GM23338 (cell line): ENCODE data around the gene HAPLN2. TPM values are rescaled to one million over a fixed set of nuclear protein-coding genes. Genes with fewer than 3 reads are reported as not detected.
"Not testable (repeated sequence)": the region's sequence is repeated elsewhere in the genome, so short reads cannot be mapped to it uniquely, and the experiment has no call there.

Experiments
- ATAC-seq: fragments of 200-7000 bp; cut with Tn5 transposase; 3 replicates; pipeline ENCODE4 v1.9.1; 2020
- DNase-seq: peaks from one replicate; pipeline ENCODE4 v3.0.0-alpha.2; 2015; ENCODE audit warnings: low spot score
- H2AFZ ChIP-seq: fragments of 200-600 bp; sonication (generic); 2 replicates; pipeline ENCODE4 v1.8.0; 2016; ENCODE audit warnings: antibody characterized with exemption, mild to moderate bottlenecking, moderate library complexity
- H3F3A ChIP-seq: fragments of 200-600 bp; sonication (generic); replicated peaks from 2 replicates; pipeline ENCODE4 v1.8.0; 2017; ENCODE audit warnings: antibody characterized with exemption, mixed run types, low read depth
- H3K27ac ChIP-seq: fragments of 200-600 bp; sonication (generic); 2 replicates; pipeline ENCODE4 v1.6.1; 2016; ENCODE audit warnings: low read depth
- H3K27me3 ChIP-seq: fragments of 200-600 bp; sonication (generic); 2 replicates; pipeline ENCODE4 v1.8.0; 2016; ENCODE audit warnings: mild to moderate bottlenecking, mixed run types, moderate library complexity; ENCODE audit not compliant: insufficient read depth
- H3K36me3 ChIP-seq: fragments of 200-600 bp; sonication (generic); 2 replicates; pipeline ENCODE4 v1.8.0; 2016; ENCODE audit warnings: mild to moderate bottlenecking; ENCODE audit not compliant: insufficient read depth
- H3K4me1 ChIP-seq: fragments of 200-600 bp; sonication (generic); 2 replicates; pipeline ENCODE4 v1.8.0; 2016; ENCODE audit warnings: mild to moderate bottlenecking, moderate library complexity; ENCODE audit not compliant: insufficient read depth
- H3K4me2 ChIP-seq: fragments of 200-600 bp; sonication (generic); 2 replicates; pipeline ENCODE4 v1.7.1; 2017; ENCODE audit warnings: mixed run types
- H3K4me3 ChIP-seq: fragments of 200-600 bp; sonication (generic); 2 replicates; pipeline ENCODE4 v1.6.1; 2016; ENCODE audit warnings: mixed run types
- H3K79me2 ChIP-seq: fragments of 200-600 bp; sonication (generic); replicated peaks from 2 replicates; pipeline ENCODE4 v1.8.0; 2017; ENCODE audit warnings: mild to moderate bottlenecking; ENCODE audit not compliant: insufficient read depth
- H3K9me2 ChIP-seq: fragments of 200-600 bp; sonication (generic); 2 replicates; pipeline ENCODE4 v1.8.0; 2017; ENCODE audit not compliant: insufficient read depth
- H4K20me1 ChIP-seq: fragments of 200-600 bp; sonication (generic); replicated peaks from 2 replicates; pipeline ENCODE4 v1.8.0; 2017; ENCODE audit warnings: mild to moderate bottlenecking; ENCODE audit not compliant: insufficient read depth
- H3K27ac Mint-ChIP-seq: 2 replicates; pipeline ENCODE4 v1.8.0; 2020; ENCODE audit warnings: inconsistent platforms, mild to moderate bottlenecking, moderate library complexity, mixed read lengths
- H3K27me3 Mint-ChIP-seq: 3 replicates; pipeline ENCODE4 v1.8.0; 2022; ENCODE audit warnings: low read depth, mild to moderate bottlenecking, moderate library complexity, mixed read lengths, inconsistent platforms; ENCODE audit not compliant: insufficient read depth, poor library complexity
- H3K36me3 Mint-ChIP-seq: 3 replicates; pipeline ENCODE4 v1.8.0; 2021; ENCODE audit warnings: low read depth, mild to moderate bottlenecking, inconsistent platforms, moderate library complexity, mixed read lengths
- H3K4me1 Mint-ChIP-seq: 3 replicates; pipeline ENCODE4 v1.8.0; 2020; ENCODE audit warnings: mild to moderate bottlenecking, inconsistent platforms, mixed read lengths
- H3K4me3 Mint-ChIP-seq: 3 replicates; pipeline ENCODE4 v1.8.0; 2021; ENCODE audit warnings: moderate library complexity, mild to moderate bottlenecking, inconsistent platforms, mixed read lengths
- H3K9me3 Mint-ChIP-seq: 3 replicates; pipeline ENCODE4 v1.8.0; 2020; ENCODE audit warnings: moderate library complexity, mild to moderate bottlenecking, inconsistent platforms, mixed read lengths
- CTCF ChIP-seq, 2 experiments: fragments of 200-600 bp in 1 of 2; sonication (generic) in 1 of 2; conservative IDR thresholded peaks; 2 replicates each; pipeline versions ENCODE4 v1.5.1 to v1.6.1; 2016 to 2017; ENCODE audit warnings: antibody characterized with exemption in 2 of 2, low read depth in 2 of 2, mild to moderate bottlenecking in 2 of 2, moderate library complexity in 1 of 2
- EZH2 ChIP-seq: fragments of 200-600 bp; sonication (generic); IDR thresholded peaks from one replicate; pipeline ENCODE4 v1.8.0; 2017; ENCODE audit warnings: antibody characterized with exemption, mild to moderate bottlenecking, low read depth; ENCODE audit not compliant: unreplicated experiment
- EZH2phosphoT487 ChIP-seq: fragments of 200-600 bp; sonication (generic); IDR thresholded peaks from one replicate; pipeline ENCODE4 v1.8.1; 2018; ENCODE audit warnings: antibody characterized with exemption; ENCODE audit not compliant: unreplicated experiment
- polyA plus RNA-seq: library from polyadenylated mRNA; unstranded; fragments of >200 nt; fragmentation: Nextera tagmentation; extraction: Ambion mirVana; gene quantifications from 2 replicates; pipeline ENCODE4 v1.2.1, GENCODE V29; 2016
- total RNA-seq: library from RNA; depleted of rRNA; stranded (reverse); fragments of >200 nt; shearing (Covaris generic); gene quantifications from 2 replicates; pipeline ENCODE4 v1.2.3, GENCODE V29; 2014

HAPLN2 gene
- total and polyA plus RNA-seq, 2 experiments from 2014 or later: 0.53 TPM; not detected in 1

GRCh38 chr1:156601892-156602291 lies 17.3 kb upstream of the HAPLN2 start:
- Histone ChIP-seq H3K27me3 (no peaks in the 10 kb centered on the region), H3K4me2 (peak overlapping the region; percentile 80), H3K79me2 (peaks cover 27% of the 10 kb centered on the region), H3K4me3 (peak overlapping the region; percentile 96), H3K27ac (peak overlapping the region; percentile 92), H4K20me1 (peaks cover 4% of the 10 kb centered on the region; the same call in 1 of the 2 replicates), H2AFZ (peak overlapping the region; percentile 92), H3F3A (peaks cover 43% of the 10 kb centered on the region), H3K36me3 (peaks cover 18% of the 10 kb centered on the region), H3K9me2 (no peaks in the 10 kb centered on the region), H3K4me1 (no peaks in the 10 kb centered on the region; the same call in 1 of the 2 replicates)
- Mint-ChIP-seq H3K4me3 (peak overlapping the region; percentile 97), H3K36me3 (peaks cover 27% of the 10 kb centered on the region), H3K4me1 (peaks cover 10% of the 10 kb centered on the region; the same call in 2 of the 3 replicates), H3K9me3 (no peaks in the 10 kb centered on the region), H3K27ac (peak overlapping the region; percentile 73; the same call in 1 of the 2 replicates), H3K27me3 (peaks cover 9% of the 10 kb centered on the region)
- DNase-seq: no peak
- TF ChIP-seq EZH2phosphoT487: no peak
- ATAC-seq: peak; percentile 7; the same call in 1 of the 3 replicates

- no peak overlapping the region for H3K27ac ChIP-seq
- peaks cover 10% of the 10 kb centered on the region; the same call in 2 of the 3 replicates for H3K4me1 Mint-ChIP-seq
- H3K27me3 Mint-ChIP-seq: peaks cover 9% of the 10 kb centered on the region
- H3K36me3 Mint-ChIP-seq: peaks cover 20% of the 10 kb centered on the region
- H3K27me3 ChIP-seq: no peaks in the 10 kb centered on the region
- TF ChIP-seq CTCF (conservative IDR thresholded peaks at IDR 0.05; ENCODE audit: low read depth in 2 of 2) (peak; percentile 73 to 77), EZH2 (no peak)
- H3F3A ChIP-seq: peaks cover 36% of the 10 kb centered on the region
- DNase-seq: peak; percentile 77
- H3K79me2 ChIP-seq: peaks cover 27% of the 10 kb centered on the region
- H3K4me3 Mint-ChIP-seq: peak overlapping the region; percentile 50
- H3K9me3 Mint-ChIP-seq: no peaks in the 10 kb centered on the region
- H3K4me3 ChIP-seq: no peak overlapping the region
- H3K4me2 ChIP-seq: no peak overlapping the region
- no peak overlapping the region for H2AFZ ChIP-seq
- H4K20me1 ChIP-seq: peaks cover 4% of the 10 kb centered on the region; the same call in 1 of the 2 replicates
- peak; percentile 57 for ATAC-seq
- peak overlapping the region; percentile 51; the same call in 1 of the 2 replicates for H3K27ac Mint-ChIP-seq
- H3K9me2 ChIP-seq: no peaks in the 10 kb centered on the region
- H3K4me1 ChIP-seq: no peaks in the 10 kb centered on the region; the same call in 1 of the 2 replicates
- H3K36me3 ChIP-seq: peaks cover 16% of the 10 kb centered on the region
These were observed 16.6 kb upstream of the HAPLN2 start for GRCh38 chr1:156602557-156602993.

GRCh38 chr1:156607344-156607743 lies 11.9 kb upstream of the HAPLN2 start:
- not testable (repeated sequence) for H4K20me1 ChIP-seq, H3K4me3 ChIP-seq, DNase-seq, H3K9me3 Mint-ChIP-seq, H3K4me1 ChIP-seq, H3K27ac Mint-ChIP-seq, H3K27me3 Mint-ChIP-seq, H3K4me2 ChIP-seq, H3K27ac ChIP-seq, H3K79me2 ChIP-seq, H3F3A ChIP-seq, H3K27me3 ChIP-seq, H2AFZ ChIP-seq, H3K4me3 Mint-ChIP-seq, ATAC-seq, H3K9me2 ChIP-seq, H3K36me3 Mint-ChIP-seq, H3K36me3 ChIP-seq
- H3K4me1 Mint-ChIP-seq: peaks cover 15% of the 10 kb centered on the region
